ENCODE results near the gene KRT13.

The KRT13 gene

DNA sequence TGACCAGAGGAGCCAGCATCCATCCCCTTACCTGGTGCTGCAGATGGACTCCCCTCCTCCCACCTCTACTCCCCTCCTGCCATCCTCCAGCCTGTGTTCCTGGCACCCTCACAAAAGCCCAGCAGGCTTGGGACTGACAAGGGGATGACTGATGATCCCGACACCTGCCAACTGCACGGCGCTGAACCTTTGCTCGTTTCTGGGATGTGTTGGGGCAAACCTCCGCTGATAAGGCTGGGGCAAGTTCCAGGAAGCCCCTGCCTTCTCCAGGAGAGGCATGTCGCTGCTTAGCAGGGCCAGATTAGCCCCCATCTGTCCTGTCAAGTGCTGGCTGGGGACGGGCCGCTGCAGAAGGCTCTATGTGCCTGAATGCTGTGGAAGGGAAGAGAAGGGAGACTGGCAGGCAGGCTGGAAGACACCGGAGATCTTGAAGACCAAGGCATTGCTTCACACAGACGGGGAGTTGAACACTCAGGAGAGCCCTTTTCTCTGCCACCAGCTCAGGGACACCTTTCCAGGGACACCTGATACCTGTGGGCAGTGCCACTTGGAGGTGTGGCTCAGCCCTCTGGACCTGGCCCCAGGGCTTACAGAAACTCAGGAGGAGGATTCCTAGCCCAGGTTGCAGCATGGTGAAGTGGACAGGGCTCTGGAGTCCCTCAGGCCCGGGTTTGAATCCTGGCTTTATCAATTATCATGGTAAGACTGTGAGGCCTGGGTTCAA is 14.3 kb upstream of the KRT13 start:
- DNase-seq (ENCODE audit: low read depth in 3 of 3): no peak

- DNase-seq (ENCODE audit: low read depth in 3 of 3): no peak
Observed at GRCh38 chr17:41518789-41519449, 13.5 kb upstream of the KRT13 start, which contains the start of gene KRT15. Gene KRT15 (minus strand): TSS chr17:41518890. CDS start chr17:41518827, 63 bp downstream.

DNA sequence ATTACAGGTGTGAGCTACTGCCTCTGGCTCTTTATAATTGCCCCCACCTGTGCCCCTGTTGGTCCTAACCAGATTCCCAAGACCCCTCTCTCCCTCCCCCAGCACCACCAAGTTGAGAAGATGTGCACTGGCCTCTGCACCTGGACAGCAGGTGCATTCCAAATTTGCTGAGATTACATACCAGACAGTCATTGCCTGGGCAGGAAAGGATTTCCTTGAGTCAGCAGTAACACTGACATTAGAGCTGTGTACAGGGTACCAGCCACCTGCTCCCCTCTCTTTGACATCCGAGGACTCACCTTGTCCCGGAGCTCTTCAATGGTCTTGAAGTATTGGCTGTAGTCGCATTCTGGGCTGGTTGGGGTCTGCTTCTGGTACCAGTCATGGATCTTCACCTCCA is 12.6 kb upstream of the KRT13 start:
- no peak for DNase-seq (ENCODE audit: low read depth in 3 of 3)

DNA sequence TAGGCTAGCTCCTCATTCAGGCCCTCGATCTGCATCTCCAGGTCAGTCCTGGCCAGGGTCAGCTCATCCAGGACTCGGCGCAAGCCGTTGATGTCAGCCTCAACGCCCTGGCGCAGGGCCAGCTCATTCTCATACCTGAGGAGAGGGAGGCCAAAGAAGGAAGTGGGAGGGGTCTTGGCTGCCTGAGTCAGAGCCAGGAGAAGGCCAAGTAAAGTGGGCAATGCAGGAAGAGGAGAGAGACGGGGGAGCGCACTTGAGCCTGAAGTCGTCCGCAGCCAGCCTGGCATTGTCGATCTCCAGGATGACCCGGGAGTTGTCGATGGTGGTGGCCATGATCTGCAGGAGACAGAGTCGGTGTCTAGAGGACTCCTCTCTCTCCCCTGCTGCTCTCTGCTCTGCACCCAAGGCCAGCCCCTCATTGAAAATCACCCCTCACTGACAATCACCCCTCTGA is 11.4 kb upstream of the KRT13 start:
- DNase-seq (ENCODE audit: low read depth in 3 of 3): no peak

- DNase-seq (ENCODE audit: low read depth in 3 of 3): no peak
Observed at GRCh38 chr17:41516147-41516829, 10.9 kb upstream of the KRT13 start.

GRCh38 chr17:41513168-41513547 is 7.7 kb upstream of the KRT13 start:
- no peak for DNase-seq (ENCODE audit: low read depth in 3 of 3)

DNA sequence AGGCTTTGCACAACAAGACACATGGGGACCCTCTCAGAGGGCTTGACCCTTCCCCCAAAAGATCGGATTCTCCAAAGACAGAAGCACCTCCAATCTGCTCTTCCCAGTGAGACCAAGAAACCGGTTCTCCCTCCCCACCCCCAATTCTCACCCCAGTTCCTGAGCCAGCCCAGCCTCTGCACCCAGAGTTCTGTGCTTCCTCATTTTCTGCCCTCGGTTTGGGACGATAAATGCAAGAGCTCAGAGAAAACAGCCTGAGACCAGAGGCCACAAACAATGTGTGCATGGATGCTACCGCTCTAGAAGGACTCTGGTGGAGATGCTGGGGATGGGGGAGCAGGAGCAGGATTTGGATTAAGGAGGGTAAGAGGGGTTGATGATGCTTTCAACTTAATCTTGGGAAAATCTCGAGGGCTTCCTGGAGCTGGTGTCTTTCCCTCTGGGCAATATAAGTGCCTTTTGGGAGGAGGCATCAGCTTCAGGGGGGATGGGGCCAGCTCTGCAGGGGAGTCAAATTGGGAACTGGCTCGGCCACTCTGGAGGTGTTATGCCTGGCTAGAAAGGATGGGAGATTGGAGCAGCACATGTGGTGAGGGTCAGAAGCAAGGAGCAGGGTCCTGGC is 7.2 kb upstream of the KRT13 start:
- no peak for DNase-seq (ENCODE audit: low read depth in 3 of 3)

- DNase-seq (ENCODE audit: low read depth in 3 of 3): no peak
Observed at GRCh38 chr17:41511716-41512115, 6.3 kb upstream of the KRT13 start.

GRCh38 chr17:41511116-41511515 is 5.7 kb upstream of the KRT13 start:
- no peak for DNase-seq (ENCODE audit: low read depth in 3 of 3)

DNA sequence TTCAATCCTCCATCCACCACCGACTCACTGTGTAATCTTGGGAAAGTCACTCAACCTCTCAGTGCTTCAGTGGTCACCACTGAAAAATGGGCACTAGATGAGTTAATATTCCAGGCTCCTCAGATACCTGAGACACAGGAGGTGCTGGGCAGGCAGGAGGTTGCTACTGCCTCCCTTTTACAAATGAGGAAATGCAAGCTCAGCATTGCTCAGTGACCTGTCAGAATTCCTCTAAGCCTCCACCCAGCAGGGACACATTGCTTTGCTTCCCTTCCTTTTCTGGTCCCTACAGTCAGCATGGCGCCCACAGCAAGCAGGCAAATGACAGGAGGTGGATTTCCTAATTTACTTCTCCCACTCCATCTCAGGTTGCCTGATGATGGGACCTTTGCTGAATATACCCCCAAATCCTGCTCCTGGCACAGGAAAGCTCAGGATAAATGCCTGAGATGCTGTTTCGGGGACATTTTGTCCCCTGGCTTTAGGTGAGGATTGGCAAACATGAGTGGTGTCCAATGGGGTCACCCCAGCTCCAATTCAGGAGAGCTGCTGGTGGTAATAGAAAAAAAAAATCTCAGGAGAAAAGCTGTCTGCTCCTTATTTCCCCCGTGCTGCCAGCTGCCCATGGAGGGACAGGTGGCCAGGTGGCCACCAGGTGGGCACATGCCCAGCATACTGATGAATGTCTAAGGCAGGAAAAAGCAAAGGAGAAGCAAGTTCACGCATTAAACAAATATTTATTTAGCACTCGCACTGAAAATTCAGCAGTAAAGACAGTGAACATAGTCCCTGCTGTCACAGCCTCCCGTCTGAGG is 5.0 kb upstream of the KRT13 start:
- DNase-seq (ENCODE audit: low read depth in 3 of 3): no peak

GRCh38 chr17:41507315-41507880 is 2.0 kb upstream of the KRT13 start:
- DNase-seq (ENCODE audit: low read depth in 3 of 3): no peak

GRCh38 chr17:41505809-41506767 is 676 bp upstream of the KRT13 start:
- no peak for DNase-seq (ENCODE audit: low read depth in 3 of 3)

DNA sequence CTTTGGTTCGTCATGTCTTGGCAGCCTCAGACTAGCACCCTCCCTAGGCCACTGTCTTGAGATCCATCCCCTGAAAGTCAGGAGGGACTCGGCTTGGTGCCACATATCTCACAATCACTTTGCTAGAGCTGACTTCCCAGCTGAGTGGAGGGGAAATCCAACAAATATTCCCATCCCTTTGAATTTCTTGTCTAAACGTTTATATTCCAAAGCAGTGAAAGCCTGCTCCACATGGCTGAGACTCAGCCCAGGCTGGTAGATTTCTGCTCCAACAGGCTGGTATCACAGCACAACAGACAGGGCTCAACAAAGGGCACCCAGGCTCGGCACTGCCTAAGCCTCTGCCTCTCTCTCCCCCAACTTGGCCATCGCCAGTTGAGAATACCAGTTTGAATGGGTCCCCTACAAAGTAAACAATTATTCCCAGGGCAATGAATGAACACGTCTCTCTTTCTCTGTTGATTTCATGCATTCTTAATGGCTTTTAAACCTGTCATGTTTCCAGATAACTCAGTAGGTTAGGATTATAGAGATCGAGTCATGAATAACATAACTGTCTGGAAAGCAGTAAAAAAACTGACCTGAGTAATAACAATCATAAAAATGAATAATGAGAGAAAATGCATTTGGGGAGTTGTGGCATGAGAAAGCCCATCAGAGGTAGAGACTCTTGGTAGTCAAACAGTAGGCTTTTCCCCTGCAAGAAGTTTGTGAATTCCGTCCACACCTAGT is 1.0 kb downstream of the KRT13 start:
- no peak for DNase-seq (ENCODE audit: low read depth in 3 of 3)

DNA sequence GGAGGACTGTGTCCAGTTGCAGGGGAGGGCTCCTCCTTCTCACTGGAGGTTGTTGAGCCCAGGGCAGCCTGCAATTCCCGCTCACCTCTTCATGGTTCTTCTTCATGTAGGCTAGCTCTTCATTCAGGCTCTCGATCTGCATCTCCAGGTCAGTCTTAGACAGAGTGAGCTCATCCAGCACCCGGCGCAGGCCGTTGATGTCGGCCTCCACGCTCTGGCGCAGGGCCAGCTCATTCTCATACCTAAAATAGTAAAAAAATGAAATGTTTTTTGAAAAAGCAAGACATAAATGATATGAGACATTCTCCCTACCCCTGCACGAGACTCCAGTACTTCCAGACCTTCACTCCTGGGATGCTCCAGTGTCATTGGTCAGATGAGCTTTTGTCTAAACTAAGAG is 2.2 kb downstream of the KRT13 start:
- DNase-seq (ENCODE audit: low read depth in 3 of 3): no peak

- no peak for DNase-seq (ENCODE audit: low read depth in 3 of 3)
Observed at GRCh38 chr17:41500131-41500911, 5.1 kb downstream of the KRT13 start.

DNA sequence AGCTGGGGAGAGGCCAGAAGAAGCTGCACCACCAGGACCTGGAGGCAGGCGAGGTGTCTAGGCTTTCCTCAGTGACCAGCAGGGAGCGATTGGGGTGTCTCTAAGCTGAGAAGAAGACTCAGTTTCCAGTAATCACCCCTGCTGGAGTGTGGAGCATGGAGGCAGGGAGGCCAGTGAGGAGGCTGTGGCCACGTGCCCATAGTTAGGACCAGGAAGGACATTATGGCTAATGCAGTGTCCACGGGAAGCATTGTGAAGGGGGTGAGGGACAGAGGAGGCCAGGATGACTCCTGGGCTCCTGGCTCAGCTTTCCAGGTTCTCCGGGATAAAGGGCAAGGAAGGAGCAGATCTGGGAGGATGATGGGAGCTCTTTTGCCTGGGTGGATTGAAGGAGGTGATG is 5.7 kb downstream of the KRT13 start:
- no peak for DNase-seq (ENCODE audit: low read depth in 3 of 3)

GRCh38 chr17:41498276-41498675 is 7.1 kb downstream of the KRT13 start:
- DNase-seq (ENCODE audit: low read depth in 3 of 3): no peak

- peak; percentile 26 to 74 (median 31) for DNase-seq (ENCODE audit: low read depth in 3 of 3)
Observed at GRCh38 chr17:41496803-41497484, 8.5 kb downstream of the KRT13 start.
